Measurements from ENCODE around the gene CDH12.

Gene CDH12

GRCh38 chr5:21701317-21701716 lies 1151.8 kb downstream of the CDH12 start:
- DNase-seq (ENCODE audit: low read depth), result no peak
- H3K4me3 ChIP-seq (ENCODE audit: control insufficient read depth, low read depth, low read length), result no peak overlapping the region
- no peak for TF ChIP-seq CTCF (conservative IDR thresholded peaks at IDR 0.05; ENCODE audit: control insufficient read depth, insufficient read depth, low read depth, low read length)

Measured in fibroblast of mammary gland (primary cell).